HEK293 (cell line): Measurements from ENCODE around the gene CHSY1.

Source experiments
- CTCF ChIA-PET: fragments of 350-600 bp; formaldehyde crosslinking; extraction: SDS; loops from one replicate; lab custom pipeline; 2021; ENCODE audit warnings: antibody characterized with exemption; lab: Yijun Ruan, JAX
- POLR2A ChIA-PET: fragments of 300-600 bp; formaldehyde crosslinking; extraction: SDS; loops from one replicate; lab custom pipeline; 2020; ENCODE audit warnings: antibody characterized with exemption, inconsistent platforms; lab: Yijun Ruan, JAX
- H3K27ac ChIP-seq: fragments of 200-500 bp; sonication (Bioruptor generic); 2 replicates; pipeline ENCODE4 v1.5.1; 2014; ENCODE audit warnings: low read depth, low read length, control low read depth, inconsistent platforms; ENCODE audit errors: extremely low read depth
- H3K36me3 ChIP-seq, 2 experiments: fragments of 200-500 bp in 1 of 2; sonication (Bioruptor generic) in 1 of 2; 1 replicate in 1 of 2; 2 replicates in 1 of 2; pipeline ENCODE4 v1.5.1; 2014 to 2017; ENCODE audit warnings: inconsistent platforms in 2 of 2, low read length in 2 of 2; ENCODE audit not compliant: control insufficient read depth in 2 of 2, insufficient read depth in 1 of 2
- H3K4me1 ChIP-seq: fragments of 200-500 bp; sonication (Bioruptor generic); 2 replicates; pipeline ENCODE4 v1.5.1; 2014; ENCODE audit warnings: mild to moderate bottlenecking, low read length, inconsistent platforms; ENCODE audit not compliant: control insufficient read depth, insufficient read depth
- H3K4me3 ChIP-seq: 2 replicates; pipeline ENCODE4 v1.5.1; 2011; ENCODE audit warnings: low read depth, mild to moderate bottlenecking, control low read depth, low read length, moderate library complexity
- H3K9me3 ChIP-seq: fragments of 200-500 bp; sonication (Bioruptor generic); 2 replicates; pipeline ENCODE4 v1.5.1; 2014; ENCODE audit warnings: low read depth, low read length, inconsistent platforms; ENCODE audit not compliant: control insufficient read depth, insufficient read depth
- EGR2 ChIP-seq: fragments of 450-650 bp; formaldehyde crosslinking; IDR thresholded peaks from 2 replicates; pipeline ENCODE4 v1.5.1; 2016; ENCODE audit warnings: low read depth, missing biosample characterization, missing genetic modification characterization
- KLF8 ChIP-seq: fragments of 450-650 bp; formaldehyde crosslinking; IDR thresholded peaks from 2 replicates; pipeline ENCODE4 v1.5.1; 2016; ENCODE audit warnings: missing biosample characterization, missing genetic modification characterization
- MEIS1 ChIP-seq: sonication (generic); formaldehyde crosslinking; IDR thresholded peaks from 2 replicates; pipeline ENCODE4 v1.8.1; 2022; ENCODE audit warnings: missing genetic modification reagents, mild to moderate bottlenecking, borderline replicate concordance
- SCRT2 ChIP-seq: fragments of 450-650 bp; formaldehyde crosslinking; IDR thresholded peaks from 2 replicates; pipeline ENCODE4 v1.5.1; 2016; ENCODE audit warnings: missing biosample characterization, missing genetic modification characterization
- YY2 ChIP-seq: fragments of 450-650 bp; formaldehyde crosslinking; IDR thresholded peaks from 2 replicates; pipeline ENCODE4 v1.5.1; 2016; ENCODE audit warnings: missing biosample characterization, missing genetic modification characterization
- ZBTB20 ChIP-seq: fragments of 450-650 bp; formaldehyde crosslinking; IDR thresholded peaks from 2 replicates; pipeline ENCODE4 v1.5.1; 2016; ENCODE audit warnings: missing biosample characterization, missing genetic modification characterization
- ZBTB48 ChIP-seq: fragments of 450-650 bp; formaldehyde crosslinking; IDR thresholded peaks from 2 replicates; pipeline ENCODE4 v1.5.1; 2016; ENCODE audit warnings: missing biosample characterization, missing genetic modification characterization
- ZBTB6 ChIP-seq: fragments of 450-650 bp; formaldehyde crosslinking; IDR thresholded peaks from 2 replicates; pipeline ENCODE4 v1.5.1; 2017; ENCODE audit warnings: missing biosample characterization, missing genetic modification characterization
- ZFP3 ChIP-seq: fragments of 450-650 bp; formaldehyde crosslinking; IDR thresholded peaks from 2 replicates; pipeline ENCODE4 v1.5.1; 2016; ENCODE audit warnings: low read depth, missing biosample characterization, missing genetic modification characterization
- ZNF157 ChIP-seq: fragments of 450-650 bp; formaldehyde crosslinking; IDR thresholded peaks from 2 replicates; pipeline ENCODE4 v1.5.1; 2016; ENCODE audit warnings: missing biosample characterization, missing genetic modification characterization
- ZNF169 ChIP-seq: fragments of 450-650 bp; formaldehyde crosslinking; IDR thresholded peaks from 2 replicates; pipeline ENCODE4 v1.5.1; 2016; ENCODE audit warnings: missing biosample characterization, missing genetic modification characterization
- ZNF214 ChIP-seq: fragments of 450-650 bp; formaldehyde crosslinking; IDR thresholded peaks from 2 replicates; pipeline ENCODE4 v1.5.1; 2017; ENCODE audit warnings: missing biosample characterization, mild to moderate bottlenecking, missing genetic modification characterization, borderline replicate concordance
- ZNF221 ChIP-seq: fragments of 450-650 bp; formaldehyde crosslinking; IDR thresholded peaks from 2 replicates; pipeline ENCODE4 v1.5.1; 2017; ENCODE audit warnings: missing biosample characterization, missing genetic modification characterization, borderline replicate concordance
- ZNF223 ChIP-seq: fragments of 450-650 bp; formaldehyde crosslinking; IDR thresholded peaks from 2 replicates; pipeline ENCODE4 v1.5.1; 2016; ENCODE audit warnings: missing biosample characterization, missing genetic modification characterization
- ZNF292 ChIP-seq: fragments of 450-650 bp; formaldehyde crosslinking; IDR thresholded peaks from 2 replicates; pipeline ENCODE4 v1.5.1; 2016; ENCODE audit warnings: low read depth, missing biosample characterization, missing genetic modification characterization, borderline replicate concordance
- ZNF366 ChIP-seq: fragments of 450-650 bp; formaldehyde crosslinking; conservative IDR thresholded peaks from 2 replicates; pipeline ENCODE4 v1.5.1; 2016; ENCODE audit warnings: missing biosample characterization, missing genetic modification characterization
- ZNF404 ChIP-seq: fragments of 450-650 bp; formaldehyde crosslinking; IDR thresholded peaks from 2 replicates; pipeline ENCODE4 v1.5.1; 2017; ENCODE audit warnings: missing biosample characterization, missing genetic modification characterization
- ZNF529 ChIP-seq: fragments of 450-650 bp; formaldehyde crosslinking; IDR thresholded peaks from 2 replicates; pipeline ENCODE4 v1.5.1; 2017; ENCODE audit warnings: missing genetic modification characterization, missing biosample characterization; ENCODE audit not compliant: insufficient replicate concordance
- ZNF530 ChIP-seq: fragments of 450-650 bp; formaldehyde crosslinking; IDR thresholded peaks from 2 replicates; pipeline ENCODE4 v1.5.1; 2016; ENCODE audit warnings: low read depth, missing biosample characterization, missing genetic modification characterization
- ZNF585B ChIP-seq: fragments of 450-650 bp; formaldehyde crosslinking; IDR thresholded peaks from 2 replicates; pipeline ENCODE4 v1.5.1; 2016; ENCODE audit warnings: missing biosample characterization, missing genetic modification characterization
- ZNF596 ChIP-seq: fragments of 450-650 bp; IDR thresholded peaks from 2 replicates; pipeline ENCODE4 v1.5.0; 2018; ENCODE audit warnings: missing biosample characterization, mild to moderate bottlenecking, missing genetic modification characterization, moderate library complexity
- ZNF610 ChIP-seq: fragments of 450-650 bp; formaldehyde crosslinking; IDR thresholded peaks from 2 replicates; pipeline ENCODE4 v1.5.1; 2016; ENCODE audit warnings: missing biosample characterization, missing genetic modification characterization, borderline replicate concordance
- ZNF623 ChIP-seq: fragments of 450-650 bp; formaldehyde crosslinking; IDR thresholded peaks from 2 replicates; pipeline ENCODE4 v1.5.1; 2016; ENCODE audit warnings: missing biosample characterization, missing genetic modification characterization
- ZNF624 ChIP-seq: fragments of 450-650 bp; formaldehyde crosslinking; IDR thresholded peaks from 2 replicates; pipeline ENCODE4 v1.5.1; 2017; ENCODE audit warnings: missing biosample characterization, missing genetic modification characterization
- ZNF629 ChIP-seq: fragments of 450-650 bp; formaldehyde crosslinking; IDR thresholded peaks from 2 replicates; pipeline ENCODE4 v1.5.1; 2017; ENCODE audit warnings: missing biosample characterization, missing genetic modification characterization
- ZNF654 ChIP-seq: fragments of 450-650 bp; formaldehyde crosslinking; IDR thresholded peaks from 2 replicates; pipeline ENCODE4 v1.5.1; 2016; ENCODE audit warnings: low read depth, missing biosample characterization, missing genetic modification characterization
- TF ChIP-seq, protein P1 (sequence below): fragments of 450-650 bp; formaldehyde crosslinking; IDR thresholded peaks from 2 replicates; pipeline ENCODE4 v1.5.1; 2016; ENCODE audit warnings: missing biosample characterization, missing genetic modification characterization
- TF ChIP-seq, protein P2 (sequence below): fragments of 450-650 bp; formaldehyde crosslinking; IDR thresholded peaks from 2 replicates; pipeline ENCODE4 v1.5.1; 2016; ENCODE audit warnings: missing biosample characterization, missing genetic modification characterization
- TF ChIP-seq, protein P3 (sequence below): fragments of 450-650 bp; formaldehyde crosslinking; IDR thresholded peaks from 2 replicates; pipeline ENCODE4 v1.5.1; 2016; ENCODE audit warnings: missing biosample characterization, missing genetic modification characterization, low read depth

Gene CHSY1

DNA sequence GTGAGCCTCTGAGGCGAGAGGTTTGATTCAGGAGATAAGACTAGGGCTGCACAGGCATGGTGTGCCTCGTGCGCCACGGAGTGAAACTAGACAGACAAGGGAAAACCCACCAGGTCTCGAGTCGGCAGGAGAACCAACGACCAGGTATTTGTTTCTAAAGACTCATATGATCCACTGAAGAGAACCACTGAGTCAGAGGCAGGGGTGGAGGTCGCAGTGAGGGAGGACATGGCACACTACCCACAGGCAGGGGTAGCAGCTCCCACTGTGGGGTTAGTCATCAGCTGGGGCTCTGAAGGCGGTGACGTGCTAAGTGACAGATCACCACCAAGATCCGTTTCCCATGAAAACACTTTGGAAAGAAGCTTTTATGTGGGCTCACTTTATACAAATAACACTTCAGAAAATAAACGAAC lies 45.7 kb downstream of the CHSY1 start (continued):
- TF ChIP-seq ZBTB6 (tag by site-specific recombination) (no peak), ZNF404 (no peak), KLF8 (no peak), MEIS1 (CRISPR knock-in tag) (no peak), ZNF654 (tag by site-specific recombination) (no peak), ZNF629 (0 out of 2 replicates have a peak, but pooled peaks have one; percentile 26), EGR2 (tag by site-specific recombination) (peak; percentile 87), ZNF585B (tag by site-specific recombination) (no peak)
- TF ChIP-seq, protein P1, sequence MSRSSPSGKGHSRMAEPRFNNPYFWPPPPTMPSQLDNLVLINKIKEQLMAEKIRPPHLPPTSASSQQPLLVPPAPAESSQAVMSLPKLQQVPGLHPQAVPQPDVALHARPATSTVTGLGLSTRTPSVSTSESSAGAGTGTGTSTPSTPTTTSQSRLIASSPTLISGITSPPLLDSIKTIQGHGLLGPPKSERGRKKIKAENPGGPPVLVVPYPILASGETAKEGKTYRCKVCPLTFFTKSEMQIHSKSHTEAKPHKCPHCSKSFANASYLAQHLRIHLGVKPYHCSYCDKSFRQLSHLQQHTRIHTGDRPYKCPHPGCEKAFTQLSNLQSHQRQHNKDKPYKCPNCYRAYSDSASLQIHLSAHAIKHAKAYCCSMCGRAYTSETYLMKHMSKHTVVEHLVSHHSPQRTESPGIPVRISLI (tag by site-specific recombination) = no peak
- TF ChIP-seq, all 188 proteins: peak for 8

GRCh38 chr15:101204739-101205535 lies 46.9 kb downstream of the CHSY1 start:
- Histone ChIP-seq H3K36me3 (no peaks in the 10 kb centered on the region; a peak in 1 of 3 replicates), H3K27ac (no peak overlapping the region), H3K4me1 (peaks cover 31% of the 10 kb centered on the region), H3K9me3 (no peaks in the 10 kb centered on the region), H3K4me3 (no peak overlapping the region)
- TF ChIP-seq ZFP3 (tag by site-specific recombination) (no peak), ZNF624 (tag by site-specific recombination) (no peak), ZNF366 (tag by site-specific recombination) (no peak), ZNF214 (tag by site-specific recombination) (no peak), ZNF169 (tag by site-specific recombination) (no peak), ZNF596 (tag by site-specific recombination) (no peak)
- ChIA-PET POLR2A (no interaction called here), CTCF (interaction anchor here (0.6 to 0.9 kb wide), 3 partner anchors 11 to 95 kb away, joined by 3 to 4 read pairs (median 3); no protein-coding TSS in a partner anchor)

- H3K9me3 ChIP-seq = no peaks in the 10 kb centered on the region
- H3K4me1 ChIP-seq = peaks cover 27% of the 10 kb centered on the region
- no peaks in the 10 kb centered on the region; a peak in 1 of 3 replicates for H3K36me3 ChIP-seq
- H3K27ac ChIP-seq = no peak overlapping the region
- POLR2A ChIA-PET = no interaction called here
- CTCF ChIA-PET = no interaction called here
- no peak overlapping the region for H3K4me3 ChIP-seq
- no peak for TF ChIP-seq ZNF530
- TF ChIP-seq ZBTB20 (tag by site-specific recombination) = no peak
- TF ChIP-seq, protein P2, sequence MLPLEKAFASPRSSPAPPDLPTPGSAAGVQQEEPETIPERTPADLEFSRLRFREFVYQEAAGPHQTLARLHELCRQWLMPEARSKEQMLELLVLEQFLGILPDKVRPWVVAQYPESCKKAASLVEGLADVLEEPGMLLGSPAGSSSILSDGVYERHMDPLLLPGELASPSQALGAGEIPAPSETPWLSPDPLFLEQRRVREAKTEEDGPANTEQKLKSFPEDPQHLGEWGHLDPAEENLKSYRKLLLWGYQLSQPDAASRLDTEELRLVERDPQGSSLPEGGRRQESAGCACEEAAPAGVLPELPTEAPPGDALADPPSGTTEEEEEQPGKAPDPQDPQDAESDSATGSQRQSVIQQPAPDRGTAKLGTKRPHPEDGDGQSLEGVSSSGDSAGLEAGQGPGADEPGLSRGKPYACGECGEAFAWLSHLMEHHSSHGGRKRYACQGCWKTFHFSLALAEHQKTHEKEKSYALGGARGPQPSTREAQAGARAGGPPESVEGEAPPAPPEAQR (tag by site-specific recombination) = no peak
- TF ChIP-seq ZNF221 = no peak
- no peak for TF ChIP-seq ZNF623 (tag by site-specific recombination)
- no peak for TF ChIP-seq ZNF292 (tag by site-specific recombination)
- no peak for TF ChIP-seq ZNF529 (tag by site-specific recombination)
- no peak for TF ChIP-seq ZNF157 (tag by site-specific recombination)
- TF ChIP-seq SCRT2 (tag by site-specific recombination) = no peak
- TF ChIP-seq, protein P3, sequence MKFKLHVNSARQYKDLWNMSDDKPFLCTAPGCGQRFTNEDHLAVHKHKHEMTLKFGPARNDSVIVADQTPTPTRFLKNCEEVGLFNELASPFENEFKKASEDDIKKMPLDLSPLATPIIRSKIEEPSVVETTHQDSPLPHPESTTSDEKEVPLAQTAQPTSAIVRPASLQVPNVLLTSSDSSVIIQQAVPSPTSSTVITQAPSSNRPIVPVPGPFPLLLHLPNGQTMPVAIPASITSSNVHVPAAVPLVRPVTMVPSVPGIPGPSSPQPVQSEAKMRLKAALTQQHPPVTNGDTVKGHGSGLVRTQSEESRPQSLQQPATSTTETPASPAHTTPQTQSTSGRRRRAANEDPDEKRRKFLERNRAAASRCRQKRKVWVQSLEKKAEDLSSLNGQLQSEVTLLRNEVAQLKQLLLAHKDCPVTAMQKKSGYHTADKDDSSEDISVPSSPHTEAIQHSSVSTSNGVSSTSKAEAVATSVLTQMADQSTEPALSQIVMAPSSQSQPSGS (tag by site-specific recombination) = no peak
- TF ChIP-seq ZNF223 (tag by site-specific recombination) = no peak
- no peak for TF ChIP-seq YY2
- TF ChIP-seq ZBTB48 = no peak
- no peak for TF ChIP-seq ZNF610 (tag by site-specific recombination)
Measured at GRCh38 chr15:101203607-101204189, 48.1 kb downstream of the CHSY1 start.
